PC-3 (cell line): ENCODE measurements around the gene PSMD13. TPM values are rescaled to one million over a fixed set of nuclear protein-coding genes. Genes with fewer than 3 reads are reported as not detected.

Source experiments
- ATAC-seq: fragments of 200-7000 bp; cut with Tn5 transposase; 2 replicates; pipeline ENCODE4 v1.9.1; 2020; ENCODE audit warnings: mild to moderate bottlenecking, moderate library complexity
- BruUV-seq: library from RNA; stranded (reverse); fragments of 400-500 nt; replicated peaks from 2 replicates; lab custom pipeline; 2021; lab: Mats Ljungman, UMichigan
- CTCF ChIA-PET: fragments of 300-600 bp; sonication (Branson Sonifier 250); formaldehyde crosslinking; loops from one replicate; lab custom pipeline; 2022; ENCODE audit warnings: antibody characterized with exemption; lab: Charles Lee
- POLR2A ChIA-PET: fragments of 300-600 bp; sonication (Branson Sonifier 250); formaldehyde crosslinking; loops from one replicate; lab custom pipeline; 2022; ENCODE audit warnings: antibody characterized with exemption; ENCODE audit not compliant: unreplicated experiment; lab: Charles Lee
- DNase-seq: peaks from one replicate; pipeline ENCODE4 v3.0.0-alpha.2; 2015
- H2AFZ ChIP-seq: fragments of 300-600 bp; sonication (generic); 2 replicates; pipeline ENCODE4 v1.6.0; 2016; ENCODE audit warnings: antibody characterized with exemption, low read length
- H3F3A ChIP-seq: fragments of 300-600 bp; sonication (generic); one replicate; pipeline ENCODE4 v1.6.0; 2017; ENCODE audit warnings: antibody characterized with exemption, low read length, control low read depth, mild to moderate bottlenecking; ENCODE audit not compliant: unreplicated experiment
- H3K27ac ChIP-seq: fragments of 300-600 bp; sonication (generic); 2 replicates; pipeline ENCODE4 v1.5.1; 2016; ENCODE audit warnings: mild to moderate bottlenecking, low read length
- H3K27me3 ChIP-seq: fragments of 300-600 bp; sonication (generic); 2 replicates; pipeline ENCODE4 v1.6.1; 2016; ENCODE audit warnings: low read length, mixed read lengths
- H3K36me3 ChIP-seq: fragments of 300-600 bp; sonication (generic); 2 replicates; pipeline ENCODE4 v1.6.1; 2016; ENCODE audit warnings: low read depth, mixed run types, low read length, mixed read lengths
- H3K4me1 ChIP-seq: fragments of 300-600 bp; sonication (generic); 2 replicates; pipeline ENCODE4 v1.5.1; 2016; ENCODE audit warnings: low read length; ENCODE audit not compliant: insufficient read depth
- H3K4me2 ChIP-seq: fragments of 300-600 bp; sonication (generic); 2 replicates; pipeline ENCODE4 v1.6.0; 2016; ENCODE audit warnings: low read length
- H3K4me3 ChIP-seq: fragments of 300-600 bp; sonication (generic); 2 replicates; pipeline ENCODE4 v1.5.1; 2016; ENCODE audit warnings: mild to moderate bottlenecking, low read length, mixed read lengths
- H3K79me2 ChIP-seq: fragments of 300-600 bp; sonication (generic); 2 replicates; pipeline ENCODE4 v1.6.1; 2017; ENCODE audit warnings: low read length, mixed read lengths
- H3K9ac ChIP-seq: fragments of 300-600 bp; sonication (generic); 2 replicates; pipeline ENCODE4 v1.6.0; 2016; ENCODE audit warnings: mild to moderate bottlenecking, low read length
- H3K9me2 ChIP-seq: fragments of 300-600 bp; sonication (generic); replicated peaks from 2 replicates; pipeline ENCODE4 v1.6.1; 2016; ENCODE audit warnings: mixed run types, low read length, mixed read lengths
- H3K9me3 ChIP-seq: fragments of 300-600 bp; sonication (generic); 2 replicates; pipeline ENCODE4 v1.6.1; 2016; ENCODE audit warnings: low read length, mixed read lengths
- H4K20me1 ChIP-seq: fragments of 300-600 bp; sonication (generic); 2 replicates; pipeline ENCODE4 v1.6.1; 2016; ENCODE audit warnings: low read length, mixed read lengths
- EZH2 ChIP-seq: fragments of 300-600 bp; sonication (generic); IDR thresholded peaks from one replicate; pipeline ENCODE4 v1.6.1; 2017; ENCODE audit warnings: antibody characterized with exemption, mild to moderate bottlenecking, low read length; ENCODE audit not compliant: unreplicated experiment
- EZH2phosphoT487 ChIP-seq: fragments of 300-600 bp; sonication (generic); IDR thresholded peaks from 2 replicates; pipeline ENCODE4 v1.6.1; 2018; ENCODE audit warnings: mild to moderate bottlenecking, antibody characterized with exemption, low read length, borderline replicate concordance
- intact Hi-C: fragments of 100-400 bp; cut with micrococcal nuclease; formaldehyde crosslinking; loops from 2 replicates; pipeline ENCODE4 v1.9.0; 2023
- total RNA-seq: library from RNA; depleted of rRNA; stranded (reverse); fragments of >200 nt; gene quantifications from 2 replicates; pipeline ENCODE4 v1.2.3, GENCODE V29; 2014
- TF ChIP-seq, protein P1 (sequence below): fragments of 300-600 bp; sonication (generic); conservative IDR thresholded peaks from 2 replicates; pipeline ENCODE4 v1.5.1; 2017; ENCODE audit warnings: antibody characterized with exemption, low read depth, mild to moderate bottlenecking, low read length

The PSMD13 gene
- total RNA-seq, 1 experiment from 2014 or later = 255 TPM

DNA sequence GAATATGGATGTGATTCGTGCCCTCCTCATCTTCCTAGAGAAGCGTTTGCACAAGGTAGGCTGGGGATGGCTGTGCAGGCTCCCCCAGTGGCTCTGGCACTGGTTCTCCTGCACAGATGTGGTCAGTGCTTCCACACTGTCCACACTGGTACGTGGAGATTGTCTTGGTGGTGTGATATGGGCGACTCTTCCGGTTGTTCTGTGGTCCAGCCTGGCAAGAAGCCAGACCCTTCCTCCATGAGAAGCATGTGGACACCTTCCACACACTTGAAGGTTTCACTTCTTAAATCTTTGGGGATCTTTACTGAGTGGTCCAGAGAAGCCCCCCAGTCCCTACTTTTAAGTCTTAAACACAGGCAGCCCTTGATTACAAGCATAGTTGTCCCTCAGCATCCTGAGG is 25.5 kb upstream of the PSMD13 start:
- no peaks in the 10 kb centered on the region for H3F3A ChIP-seq
- H3K9ac ChIP-seq = no peak overlapping the region
- no peaks in the 10 kb centered on the region for H3K9me3 ChIP-seq
- POLR2A ChIA-PET = no interaction called here
- CTCF ChIA-PET = no interaction called here
- DNase-seq (no peak), ATAC-seq (no peak)
- TF ChIP-seq, protein P1, sequence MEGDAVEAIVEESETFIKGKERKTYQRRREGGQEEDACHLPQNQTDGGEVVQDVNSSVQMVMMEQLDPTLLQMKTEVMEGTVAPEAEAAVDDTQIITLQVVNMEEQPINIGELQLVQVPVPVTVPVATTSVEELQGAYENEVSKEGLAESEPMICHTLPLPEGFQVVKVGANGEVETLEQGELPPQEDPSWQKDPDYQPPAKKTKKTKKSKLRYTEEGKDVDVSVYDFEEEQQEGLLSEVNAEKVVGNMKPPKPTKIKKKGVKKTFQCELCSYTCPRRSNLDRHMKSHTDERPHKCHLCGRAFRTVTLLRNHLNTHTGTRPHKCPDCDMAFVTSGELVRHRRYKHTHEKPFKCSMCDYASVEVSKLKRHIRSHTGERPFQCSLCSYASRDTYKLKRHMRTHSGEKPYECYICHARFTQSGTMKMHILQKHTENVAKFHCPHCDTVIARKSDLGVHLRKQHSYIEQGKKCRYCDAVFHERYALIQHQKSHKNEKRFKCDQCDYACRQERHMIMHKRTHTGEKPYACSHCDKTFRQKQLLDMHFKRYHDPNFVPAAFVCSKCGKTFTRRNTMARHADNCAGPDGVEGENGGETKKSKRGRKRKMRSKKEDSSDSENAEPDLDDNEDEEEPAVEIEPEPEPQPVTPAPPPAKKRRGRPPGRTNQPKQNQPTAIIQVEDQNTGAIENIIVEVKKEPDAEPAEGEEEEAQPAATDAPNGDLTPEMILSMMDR = no peak
- TF ChIP-seq EZH2phosphoT487 (no peak), EZH2 (no peak)
- no peak overlapping the region for H2AFZ ChIP-seq
- no peaks in the 10 kb centered on the region for H4K20me1 ChIP-seq
- H3K27me3 ChIP-seq = no peaks in the 10 kb centered on the region
- H3K9me2 ChIP-seq = no peaks in the 10 kb centered on the region
- no peak overlapping the region for H3K27ac ChIP-seq
- no peak overlapping the region for H3K4me3 ChIP-seq
- peaks cover 46% of the 10 kb centered on the region for H3K36me3 ChIP-seq
- no TSS peak for BruUV-seq
- peaks cover 17% of the 10 kb centered on the region for H3K4me1 ChIP-seq
- intact Hi-C loops = no loop called here
- peak overlapping the region; percentile 97; the same call in 1 of the 2 replicates for H3K4me2 ChIP-seq
- peaks cover 48% of the 10 kb centered on the region for H3K79me2 ChIP-seq

DNA sequence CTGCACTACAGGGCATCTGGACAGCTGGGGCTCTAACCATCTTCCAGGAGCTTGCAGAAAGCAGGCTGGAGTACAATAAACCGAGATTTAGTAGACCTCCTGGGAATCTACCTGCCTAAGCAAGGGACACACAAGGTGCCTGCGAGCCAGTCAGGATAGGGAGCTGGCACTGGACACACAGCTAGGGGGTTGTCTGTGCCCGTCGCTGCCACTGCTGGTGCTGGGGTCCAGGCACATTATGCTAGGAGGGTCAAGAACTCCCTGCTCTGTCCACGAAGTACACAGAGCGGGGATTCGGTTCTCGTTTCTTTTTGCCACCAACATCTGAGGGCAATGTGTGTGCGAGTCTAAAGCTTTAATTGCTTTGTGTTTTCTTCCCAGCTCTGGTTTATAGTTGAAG is 25.0 kb upstream of the PSMD13 start:
- TF ChIP-seq, protein P1 = no peak
- TF ChIP-seq EZH2 (no peak), EZH2phosphoT487 (no peak)
- ATAC-seq = no peak

DNA sequence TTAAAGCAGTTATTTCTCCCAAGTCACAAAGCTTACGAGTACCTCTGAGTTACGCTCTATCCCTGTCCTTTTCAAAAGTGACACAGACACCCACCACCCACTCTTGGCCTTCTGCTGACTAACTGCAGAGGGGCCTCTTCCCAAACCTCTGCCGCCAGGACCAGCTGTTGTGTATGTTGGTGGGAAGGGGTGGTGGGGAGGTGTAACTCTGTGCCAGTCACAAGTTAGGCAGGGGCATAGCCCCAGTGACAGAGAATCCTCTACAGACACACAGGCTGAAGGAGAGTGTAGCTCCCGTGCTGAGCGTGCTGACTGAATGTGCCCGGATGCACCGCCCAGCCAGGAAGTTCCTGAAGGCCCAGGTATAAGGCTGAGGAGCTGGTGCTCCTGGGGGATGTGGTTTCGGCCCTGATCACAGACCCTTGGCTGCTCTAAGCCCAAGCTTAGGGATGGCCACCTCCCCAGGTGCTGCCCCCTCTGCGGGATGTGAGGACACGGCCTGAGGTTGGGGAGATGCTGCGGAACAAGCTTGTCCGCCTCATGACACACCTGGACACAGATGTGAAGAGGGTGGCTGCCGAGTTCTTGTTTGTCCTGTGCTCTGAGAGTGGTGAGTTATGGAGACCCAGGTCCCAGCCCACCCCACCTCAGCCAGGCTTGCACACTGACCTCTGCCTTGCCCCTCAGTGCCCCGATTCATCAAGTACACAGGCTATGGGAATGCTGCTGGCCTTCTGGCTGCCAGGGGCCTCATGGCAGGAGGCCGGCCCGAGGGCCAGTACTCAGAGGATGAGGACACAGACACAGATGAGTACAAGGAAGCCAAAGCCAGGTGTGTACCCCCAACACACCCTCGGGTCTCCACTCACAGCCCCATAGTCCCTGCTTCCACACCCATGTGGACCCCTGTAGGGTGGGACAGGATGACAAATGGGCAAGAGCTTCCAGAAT is 24.4 kb upstream of the PSMD13 start:
- Histone ChIP-seq H3K4me2 (no peak overlapping the region), H3K27ac (no peak overlapping the region), H3K9me2 (no peaks in the 10 kb centered on the region), H3K4me1 (peaks cover 15% of the 10 kb centered on the region), H3F3A (no peaks in the 10 kb centered on the region), H4K20me1 (no peaks in the 10 kb centered on the region), H3K27me3 (no peaks in the 10 kb centered on the region), H3K4me3 (no peak overlapping the region), H3K9me3 (no peaks in the 10 kb centered on the region), H3K9ac (no peak overlapping the region), H3K36me3 (peaks cover 46% of the 10 kb centered on the region), H2AFZ (no peak overlapping the region), H3K79me2 (peaks cover 39% of the 10 kb centered on the region)
- TF ChIP-seq, protein P1 = no peak
- TF ChIP-seq EZH2 = no peak
- TF ChIP-seq EZH2phosphoT487 = no peak
- ATAC-seq (no peak), DNase-seq (no peak)
- ChIA-PET POLR2A (no interaction called here), CTCF (no interaction called here)
- no TSS peak for BruUV-seq
- intact Hi-C loops = no loop called here

More for the DNA sequence above, 25.0 kb upstream of the PSMD13 start:
- Histone ChIP-seq H3K9me3 (no peaks in the 10 kb centered on the region), H4K20me1 (no peaks in the 10 kb centered on the region), H3F3A (no peaks in the 10 kb centered on the region), H3K27ac (no peak overlapping the region), H3K4me1 (peaks cover 15% of the 10 kb centered on the region), H2AFZ (no peak overlapping the region), H3K4me3 (no peak overlapping the region), H3K9ac (no peak overlapping the region), H3K36me3 (peaks cover 46% of the 10 kb centered on the region), H3K79me2 (peaks cover 44% of the 10 kb centered on the region), H3K9me2 (no peaks in the 10 kb centered on the region), H3K27me3 (no peaks in the 10 kb centered on the region), H3K4me2 (no peak overlapping the region)
- intact Hi-C loops = no loop called here
- BruUV-seq = no TSS peak
- ChIA-PET CTCF (no interaction called here), POLR2A (no interaction called here)
- no peak for DNase-seq
